Motor neuron (in vitro differentiated cells): Measurements from ENCODE around the gene SYT3. TPM values are rescaled to one million over a fixed set of nuclear protein-coding genes. Genes with fewer than 3 reads are reported as not detected.

Source experiments
- total RNA-seq, 8 experiments: library from RNA; unstranded; fragments of 300-600 nt; gene quantifications; 2 replicates each; pipeline versions ENCODE4 v1.2.3 to v1.2.4, GENCODE V29; 2022

The SYT3 gene
- total RNA-seq, 8 experiments from 2014 or later = 0.31 to 12.5 (median 3.4) TPM

Other genes starting within 250 kb of the SYT3 start
- gene SPIB, start 220.9 kb downstream of the SYT3 start, total RNA-seq = 1 to 10 TPM in 1 of 8 experiments, under 1 TPM in 5, not detected in 2; 0.09 to 2.6 (median 0.47) TPM
- gene MYBPC2, start 207.0 kb downstream of the SYT3 start, total RNA-seq = under 1 TPM in 4 of 8 experiments, not detected in 4; 0.04 to 0.27 (median 0.11) TPM
- gene EMC10, start 163.4 kb downstream of the SYT3 start, total RNA-seq = 100 to 1,000 TPM in 3 of 8 experiments, 10 to 100 TPM in 5; 46.0 to 183 (median 90.3) TPM
- 1 to 10 TPM in 6 of 8 experiments, under 1 TPM in 2; 0.46 to 6.9 (median 1.9) TPM for gene GARIN5A, start 163.0 kb downstream of the SYT3 start, total RNA-seq
- gene JOSD2, start 128.7 kb downstream of the SYT3 start, total RNA-seq = 10 to 100 TPM in 4 of 8 experiments, 1 to 10 TPM in 4; 3.9 to 40.5 (median 11.3) TPM
- 1 to 10 TPM in 4 of 8 experiments, under 1 TPM in 1, not detected in 3; 0.58 to 3.0 (median 1.4) TPM for gene ASPDH, start 126.0 kb downstream of the SYT3 start, total RNA-seq
- gene LRRC4B, start 71.4 kb downstream of the SYT3 start, total RNA-seq = 10 to 100 TPM in 5 of 8 experiments, under 1 TPM in 3; 0.10 to 45.8 (median 17.2) TPM
- 10 to 100 TPM in 2 of 8 experiments, 1 to 10 TPM in 4, not detected in 2; 1.3 to 10.9 (median 6.4) TPM for gene C19orf81, start 9.6 kb upstream of the SYT3 start, total RNA-seq
- 10 to 100 TPM in 3 of 8 experiments, 1 to 10 TPM in 5; 1.7 to 22.5 (median 7.2) TPM for gene SHANK1, start 79.9 kb upstream of the SYT3 start, total RNA-seq
- gene CLEC11A, start 83.5 kb upstream of the SYT3 start, total RNA-seq = 10 to 100 TPM in 3 of 8 experiments, 1 to 10 TPM in 5; 1.8 to 42.0 (median 6.9) TPM
- gene GPR32, start 130.6 kb upstream of the SYT3 start, total RNA-seq = under 1 TPM in 3 of 8 experiments, not detected in 5; 0.11 to 0.41 (median 0.38) TPM
- under 1 TPM in 1 of 8 experiments, not detected in 7; 0.31 TPM for gene ACP4, start 150.5 kb upstream of the SYT3 start, total RNA-seq
- gene KLK1, start 183.9 kb upstream of the SYT3 start, total RNA-seq = 1 to 10 TPM in 1 of 8 experiments, under 1 TPM in 5, not detected in 2; 0.25 to 1.6 (median 0.44) TPM
- under 1 TPM in 6 of 8 experiments, not detected in 2; 0.23 to 0.90 (median 0.36) TPM for gene KLK15, start 193.7 kb upstream of the SYT3 start, total RNA-seq
- gene KLK3, start 215.0 kb upstream of the SYT3 start, total RNA-seq = 1 to 10 TPM in 3 of 8 experiments, under 1 TPM in 3, not detected in 2; 0.60 to 3.2 (median 1.2) TPM
- 1 to 10 TPM in 3 of 8 experiments, under 1 TPM in 4, not detected in 1; 0.11 to 3.2 (median 0.81) TPM for gene KLK2, start 233.6 kb upstream of the SYT3 start, total RNA-seq